ENCODE measurements around the gene NFAM1. TPM values are rescaled to one million over a fixed set of nuclear protein-coding genes. Genes with fewer than 3 reads are reported as not detected.

Gene NFAM1
- total and polyA plus RNA-seq, 7 donors, result 1.2 to 3.1 (median 2.3) TPM

DNA sequence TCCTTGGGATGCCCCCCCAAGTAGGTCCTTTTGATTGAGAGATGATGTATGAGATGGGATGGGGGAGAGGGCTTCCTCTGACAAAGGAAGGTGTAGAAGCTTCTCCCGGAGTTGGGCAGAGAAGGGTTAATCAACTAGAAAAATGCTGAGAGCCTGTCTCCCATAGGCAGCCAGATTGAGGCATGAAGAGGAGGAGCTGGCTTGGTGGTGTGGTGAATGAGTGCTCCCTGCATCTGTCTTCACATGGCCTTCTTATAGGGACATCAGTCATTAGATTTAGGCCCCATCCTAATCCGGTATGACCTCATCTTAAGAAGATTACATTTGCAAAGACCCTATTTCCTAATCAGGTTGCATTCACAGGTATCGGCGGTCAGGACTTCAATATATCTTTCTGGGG is 61.1 kb downstream of the NFAM1 start:
- no peak for TF ChIP-seq POLR2AphosphoS5 (IDR thresholded peaks at IDR 0.05)
- TF ChIP-seq EP300 (IDR thresholded peaks at IDR 0.05), result no peak
- TF ChIP-seq POLR2A (IDR thresholded peaks at IDR 0.05), result no peak
- TF ChIP-seq, protein P1, sequence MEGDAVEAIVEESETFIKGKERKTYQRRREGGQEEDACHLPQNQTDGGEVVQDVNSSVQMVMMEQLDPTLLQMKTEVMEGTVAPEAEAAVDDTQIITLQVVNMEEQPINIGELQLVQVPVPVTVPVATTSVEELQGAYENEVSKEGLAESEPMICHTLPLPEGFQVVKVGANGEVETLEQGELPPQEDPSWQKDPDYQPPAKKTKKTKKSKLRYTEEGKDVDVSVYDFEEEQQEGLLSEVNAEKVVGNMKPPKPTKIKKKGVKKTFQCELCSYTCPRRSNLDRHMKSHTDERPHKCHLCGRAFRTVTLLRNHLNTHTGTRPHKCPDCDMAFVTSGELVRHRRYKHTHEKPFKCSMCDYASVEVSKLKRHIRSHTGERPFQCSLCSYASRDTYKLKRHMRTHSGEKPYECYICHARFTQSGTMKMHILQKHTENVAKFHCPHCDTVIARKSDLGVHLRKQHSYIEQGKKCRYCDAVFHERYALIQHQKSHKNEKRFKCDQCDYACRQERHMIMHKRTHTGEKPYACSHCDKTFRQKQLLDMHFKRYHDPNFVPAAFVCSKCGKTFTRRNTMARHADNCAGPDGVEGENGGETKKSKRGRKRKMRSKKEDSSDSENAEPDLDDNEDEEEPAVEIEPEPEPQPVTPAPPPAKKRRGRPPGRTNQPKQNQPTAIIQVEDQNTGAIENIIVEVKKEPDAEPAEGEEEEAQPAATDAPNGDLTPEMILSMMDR (IDR thresholded peaks at IDR 0.05), result no peak
- 91 to 93% methylated on average over 4 of the region's 4 CpGs for WGBS, 2 donors

DNA sequence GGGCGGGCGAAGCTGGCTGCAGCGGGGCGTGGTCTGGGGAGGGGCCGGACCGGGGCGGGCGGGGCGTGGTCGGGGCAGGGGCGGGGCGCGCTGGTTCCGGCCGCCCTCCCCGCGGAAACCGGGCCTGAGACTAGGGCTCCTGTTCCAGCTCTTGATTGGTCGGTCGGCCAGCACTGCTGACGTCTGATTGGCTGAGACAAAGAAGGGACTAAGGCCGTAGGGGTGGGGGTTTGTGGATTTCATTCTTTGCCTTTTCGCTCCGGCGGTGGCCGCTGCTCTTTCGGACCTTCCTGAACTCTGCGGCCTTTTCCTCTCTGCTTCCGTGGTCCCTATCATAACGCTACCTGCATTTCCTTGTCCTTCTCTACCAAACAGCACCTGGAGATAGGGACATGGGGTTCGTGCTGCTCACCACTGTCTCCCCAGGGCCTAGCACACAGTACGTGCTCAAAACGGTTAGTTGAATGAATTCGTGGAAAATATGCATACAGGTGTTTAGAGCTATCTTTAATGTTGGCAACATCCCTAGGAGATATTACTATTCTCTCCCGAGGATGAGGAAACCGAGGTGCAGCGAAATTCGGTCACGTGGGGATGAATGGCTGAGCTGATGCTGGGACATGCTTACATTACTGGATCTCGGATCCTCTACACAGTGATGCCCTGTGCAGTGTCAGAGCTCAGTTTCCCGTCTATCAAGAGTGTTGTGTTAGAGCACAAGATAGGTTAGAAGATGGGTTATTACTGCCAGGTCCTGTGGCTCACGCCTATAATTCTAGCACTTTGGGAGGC is 62.8 kb downstream of the NFAM1 start:
- Histone ChIP-seq H3K4me1 (peaks cover 0 to 54% (median 50%) of the 10 kb centered on the region in 4 donors), H3K4me3 (peak overlapping the region; percentile 46 to 69 (median 56)), H3K36me3 (no peaks in the 10 kb centered on the region), H3K9me3 (no peaks in the 10 kb centered on the region), H3K27ac (peak overlapping the region; percentile 69 to 82 (median 78)), H3K27me3 (no peaks in the 10 kb centered on the region)
- DNase-seq, result peak; percentile 97
- WGBS, 2 donors, result 3 to 7% methylated on average over 42 of the region's 42 CpGs
- intact Hi-C loops (cut with DNase I), result loop anchor here (2.0 to 5.0 kb wide), 4 partner anchors 58 to 292 kb away; partner anchors contain the start of genes NDUFA6, SMDT1 and TCF20
- TF ChIP-seq POLR2AphosphoS5 (IDR thresholded peaks at IDR 0.05) (peak in 2 of 4 donors; percentile 41 to 51), EP300 (IDR thresholded peaks at IDR 0.05) (no peak)

More for the DNA sequence above, 61.1 kb downstream of the NFAM1 start:
- no peak overlapping the region for H3K27ac ChIP-seq
- no peaks in the 10 kb centered on the region for H3K9me3 ChIP-seq
- H3K27me3 ChIP-seq, result no peaks in the 10 kb centered on the region
- H3K4me1 ChIP-seq, result peaks cover 0 to 37% (median 33%) of the 10 kb centered on the region in 4 donors
- no peaks in the 10 kb centered on the region for H3K36me3 ChIP-seq
- no peak overlapping the region for H3K4me3 ChIP-seq
- intact Hi-C loops (cut with DNase I), result no loop called here
- no peak for DNase-seq

DNA sequence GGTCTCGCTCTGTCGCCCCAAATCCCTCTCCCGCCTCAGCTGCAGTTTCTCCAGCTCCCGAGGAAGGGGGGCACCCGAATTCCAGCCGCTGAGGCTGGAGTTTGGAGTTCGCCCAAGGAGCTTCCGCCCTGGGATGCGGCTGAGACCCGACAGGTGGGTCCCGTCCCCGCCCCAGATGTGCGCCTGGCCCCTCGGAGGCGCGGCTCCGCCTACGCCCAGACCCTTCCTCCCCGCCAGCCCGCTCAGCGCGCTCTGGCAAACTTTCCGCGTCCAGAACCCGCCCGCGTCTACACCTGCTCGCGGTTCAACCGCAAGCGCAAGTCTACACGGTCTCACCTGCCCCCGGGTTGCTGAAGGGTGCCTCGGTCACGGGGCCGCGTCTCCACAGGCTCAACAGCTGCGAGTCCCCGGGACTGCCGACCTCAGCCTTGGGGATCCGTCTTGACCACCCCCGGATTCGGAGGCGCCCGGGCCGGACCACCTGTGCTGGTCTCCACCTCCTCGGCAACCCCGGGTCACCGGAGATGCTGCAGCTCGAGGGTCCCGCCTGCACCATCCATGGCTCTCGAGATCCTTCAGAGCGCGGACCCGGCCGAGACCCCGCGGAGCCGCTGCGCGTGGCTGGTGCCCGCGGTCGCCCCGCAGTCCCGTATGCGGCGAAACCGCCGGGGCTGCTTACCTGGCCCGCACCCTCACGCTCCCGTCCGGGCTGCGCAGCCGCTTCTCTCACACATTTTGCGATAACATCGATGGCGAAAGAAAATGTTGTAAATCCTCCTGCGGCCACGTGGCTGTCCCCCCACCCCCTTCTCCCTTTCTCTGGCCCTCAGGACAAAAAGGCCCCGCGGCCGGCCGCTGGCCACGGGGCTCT is 63.6 kb downstream of the NFAM1 start:
- Histone ChIP-seq H3K9me3 (no peaks in the 10 kb centered on the region), H3K36me3 (no peaks in the 10 kb centered on the region), H3K4me1 (peaks cover 0 to 59% (median 56%) of the 10 kb centered on the region in 4 donors), H3K27ac (peak overlapping the region; percentile 69 to 82 (median 78)), H3K4me3 (peak overlapping the region; percentile 46 to 69 (median 56)), H3K27me3 (no peaks in the 10 kb centered on the region)
- intact Hi-C loops (cut with DNase I), result loop anchor here (1.0 to 5.0 kb wide), 5 partner anchors 24 to 291 kb away; partner anchors contain the start of genes NDUFA6, SMDT1 and TCF20
- DNase-seq, result peak; percentile 77
- TF ChIP-seq POLR2A (IDR thresholded peaks at IDR 0.05) (peak in 1 of 2 donors; percentile 14), EP300 (IDR thresholded peaks at IDR 0.05) (no peak), POLR2AphosphoS5 (IDR thresholded peaks at IDR 0.05) (peak in 1 of 4 donors; percentile 23)
- TF ChIP-seq, protein P1 (IDR thresholded peaks at IDR 0.05), result no peak
- 1% methylated on average over 86 of the region's 86 CpGs for WGBS, 2 donors

DNA sequence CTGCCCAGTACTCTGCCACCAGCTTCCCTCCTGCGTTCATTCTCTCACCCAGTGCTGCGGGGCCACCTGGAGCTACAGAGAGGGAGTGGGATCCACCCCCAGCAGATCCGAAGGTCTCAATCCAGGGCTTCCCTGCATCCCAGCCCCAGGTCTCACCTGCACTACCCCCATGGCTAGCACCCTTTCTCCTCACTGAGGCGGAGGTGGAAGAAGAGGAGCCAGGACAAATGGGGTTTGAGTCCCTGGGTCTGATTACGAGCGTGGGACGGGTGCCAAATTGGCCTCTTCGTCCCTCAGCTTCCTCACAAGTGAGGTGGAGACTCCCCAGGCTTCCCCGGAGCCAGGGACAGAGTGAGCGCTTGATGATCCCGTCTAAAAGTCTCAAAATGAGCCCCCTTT is 64.2 kb downstream of the NFAM1 start:
- 7 to 9% methylated on average over 11 of the region's 11 CpGs for WGBS, 2 donors
- H3K27me3 ChIP-seq, result no peaks in the 10 kb centered on the region
- peaks cover 0 to 59% (median 56%) of the 10 kb centered on the region in 4 donors for H3K4me1 ChIP-seq
- peak overlapping the region; percentile 69 to 82 (median 78) for H3K27ac ChIP-seq
- H3K9me3 ChIP-seq, result no peaks in the 10 kb centered on the region
- intact Hi-C loops (cut with DNase I), result loop anchor here (1.0 to 5.0 kb wide), 6 partner anchors 24 to 291 kb away; partner anchors contain the start of genes NDUFA6, SMDT1 and TCF20
- DNase-seq, result peak; percentile 81
- TF ChIP-seq, protein P1 (IDR thresholded peaks at IDR 0.05), result no peak
- TF ChIP-seq POLR2AphosphoS5 (IDR thresholded peaks at IDR 0.05), result no peak
- TF ChIP-seq EP300 (IDR thresholded peaks at IDR 0.05), result no peak
- TF ChIP-seq POLR2A (IDR thresholded peaks at IDR 0.05), result no peak
- peak overlapping the region; percentile 46 to 69 (median 56) for H3K4me3 ChIP-seq
- H3K36me3 ChIP-seq, result no peaks in the 10 kb centered on the region

Measured in sigmoid colon (tissue), 7 donors.